Gastrocnemius medialis (tissue), 4 donors: ENCODE results near the gene NSUN7.

Experiments used
- POLR2A ChIP-seq, 2 donors: fragments of 450-650 bp; IDR thresholded peaks; one replicate each; pipeline ENCODE4 v1.6.1; 2017; ENCODE audit warnings: antibody characterized with exemption in 2 of 2, mild to moderate bottlenecking in 2 of 2, moderate library complexity in 2 of 2
- TF ChIP-seq, protein P1 (sequence below), 5 experiments: fragments of 450-650 bp in 3 of 5; fragments of 200-600 bp in 2 of 5; sonication (generic) in 2 of 5; IDR thresholded peaks in 4 of 5; conservative IDR thresholded peaks in 1 of 5; 1 replicate in 4 of 5; 2 replicates in 1 of 5; pipeline ENCODE4 v1.5.1; 2016 to 2019; ENCODE audit warnings: antibody characterized with exemption in 5 of 5, mild to moderate bottlenecking in 3 of 5, moderate library complexity in 3 of 5

DNA sequence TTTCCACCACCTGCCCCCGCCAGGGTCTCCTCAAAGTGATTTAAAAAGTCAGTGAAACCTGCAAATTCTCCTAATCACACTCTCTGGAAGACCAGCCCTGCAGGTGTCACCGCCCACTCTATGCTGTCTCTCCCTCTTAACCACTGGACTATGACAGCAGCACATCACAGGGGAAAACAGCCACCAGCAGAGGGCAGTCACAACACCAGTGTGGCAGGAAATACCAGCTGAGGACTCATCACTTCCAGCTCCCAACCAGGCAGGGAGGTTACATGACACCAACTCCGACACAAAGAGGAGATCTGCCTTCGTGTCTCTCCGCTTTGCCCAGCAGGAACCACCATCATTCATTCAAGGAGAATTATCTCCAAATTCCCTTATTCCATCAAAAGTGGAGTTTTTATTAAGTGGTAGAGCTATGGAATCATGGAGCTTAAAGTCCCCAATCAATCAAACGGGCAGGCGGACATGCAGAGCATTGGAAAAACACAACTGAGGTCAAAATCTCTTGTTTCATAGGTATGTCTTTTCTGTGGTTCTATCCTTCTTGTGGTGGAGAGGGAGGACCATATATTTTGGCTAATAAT is 91.3 kb downstream of the NSUN7 start:
- TF ChIP-seq, protein P1, sequence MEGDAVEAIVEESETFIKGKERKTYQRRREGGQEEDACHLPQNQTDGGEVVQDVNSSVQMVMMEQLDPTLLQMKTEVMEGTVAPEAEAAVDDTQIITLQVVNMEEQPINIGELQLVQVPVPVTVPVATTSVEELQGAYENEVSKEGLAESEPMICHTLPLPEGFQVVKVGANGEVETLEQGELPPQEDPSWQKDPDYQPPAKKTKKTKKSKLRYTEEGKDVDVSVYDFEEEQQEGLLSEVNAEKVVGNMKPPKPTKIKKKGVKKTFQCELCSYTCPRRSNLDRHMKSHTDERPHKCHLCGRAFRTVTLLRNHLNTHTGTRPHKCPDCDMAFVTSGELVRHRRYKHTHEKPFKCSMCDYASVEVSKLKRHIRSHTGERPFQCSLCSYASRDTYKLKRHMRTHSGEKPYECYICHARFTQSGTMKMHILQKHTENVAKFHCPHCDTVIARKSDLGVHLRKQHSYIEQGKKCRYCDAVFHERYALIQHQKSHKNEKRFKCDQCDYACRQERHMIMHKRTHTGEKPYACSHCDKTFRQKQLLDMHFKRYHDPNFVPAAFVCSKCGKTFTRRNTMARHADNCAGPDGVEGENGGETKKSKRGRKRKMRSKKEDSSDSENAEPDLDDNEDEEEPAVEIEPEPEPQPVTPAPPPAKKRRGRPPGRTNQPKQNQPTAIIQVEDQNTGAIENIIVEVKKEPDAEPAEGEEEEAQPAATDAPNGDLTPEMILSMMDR (IDR thresholded peaks at IDR 0.05 in 4 of 5, conservative IDR thresholded peaks at IDR 0.05 in 1 of 5): peak; percentile 12 to 74 (median 64)
- TF ChIP-seq POLR2A (IDR thresholded peaks at IDR 0.05): no peak
